ENCODE results near the gene KCNG4.
A peak's percentile ranks its signal among the peaks of the same experiment; 100 is the strongest.

The KCNG4 gene

DNA sequence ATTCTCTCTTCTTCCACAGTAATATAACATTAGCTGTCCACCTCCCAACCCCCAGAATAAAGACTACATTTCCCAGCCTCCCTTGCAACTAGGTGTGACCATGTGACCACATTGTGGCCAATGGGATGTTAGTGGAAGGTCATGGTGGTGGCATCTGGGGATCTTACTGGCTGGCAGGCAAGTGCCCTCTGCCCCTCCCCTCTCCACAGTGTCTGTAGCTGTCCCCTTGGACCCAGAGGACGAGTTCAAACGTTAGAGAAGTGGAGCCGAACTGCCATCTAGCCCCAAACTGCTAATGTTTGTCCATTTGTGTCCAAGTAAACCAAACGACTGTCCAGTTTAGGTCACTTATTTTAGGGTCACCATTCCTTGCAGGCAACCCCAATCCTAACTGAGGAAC lies 26.6 kb upstream of the KCNG4 start:
- peak in 1 of 2 donors; percentile 24 for DNase-seq (ENCODE audit: low read depth in 2 of 2)

DNA sequence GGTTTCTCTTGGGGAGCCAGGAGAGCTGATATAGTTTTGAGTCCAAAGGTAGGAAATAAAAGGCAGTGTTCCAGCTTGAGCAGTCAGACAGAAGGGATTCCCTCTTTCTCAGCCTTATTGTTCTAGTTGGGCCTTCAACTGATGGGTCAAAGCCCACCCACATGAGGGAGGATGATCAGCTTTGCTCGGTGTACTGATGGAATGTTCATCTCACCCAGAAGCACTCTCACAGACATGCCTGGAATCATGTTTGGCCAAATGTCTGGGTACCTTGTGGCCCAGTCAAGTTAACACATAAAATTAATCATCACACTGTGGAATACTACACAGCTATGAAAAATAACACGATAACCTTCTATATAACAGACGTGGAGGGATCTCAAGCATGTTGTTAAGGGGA lies 23.1 kb upstream of the KCNG4 start:
- no peak for DNase-seq (ENCODE audit: low read depth in 2 of 2)

DNA sequence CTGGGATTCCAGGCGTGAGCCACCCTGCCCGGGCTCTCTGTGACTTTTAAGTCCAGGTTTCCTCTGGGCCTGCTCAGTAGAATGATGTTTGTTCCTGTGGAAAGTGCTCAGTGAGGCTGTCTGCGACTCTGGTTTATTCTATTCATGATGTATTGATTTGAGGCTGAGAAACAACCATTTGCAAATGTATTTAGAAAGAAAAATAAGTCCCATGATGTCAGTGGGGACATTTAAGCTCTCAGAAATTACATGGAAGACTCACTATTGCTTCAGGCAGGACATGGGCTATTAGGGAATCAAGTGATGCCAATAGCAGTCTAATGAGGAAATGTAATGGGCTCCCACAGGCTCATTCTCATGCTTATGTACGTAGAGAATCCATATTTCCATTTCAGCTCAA lies 22.2 kb upstream of the KCNG4 start:
- DNase-seq (ENCODE audit: low read depth in 2 of 2) = no peak

DNA sequence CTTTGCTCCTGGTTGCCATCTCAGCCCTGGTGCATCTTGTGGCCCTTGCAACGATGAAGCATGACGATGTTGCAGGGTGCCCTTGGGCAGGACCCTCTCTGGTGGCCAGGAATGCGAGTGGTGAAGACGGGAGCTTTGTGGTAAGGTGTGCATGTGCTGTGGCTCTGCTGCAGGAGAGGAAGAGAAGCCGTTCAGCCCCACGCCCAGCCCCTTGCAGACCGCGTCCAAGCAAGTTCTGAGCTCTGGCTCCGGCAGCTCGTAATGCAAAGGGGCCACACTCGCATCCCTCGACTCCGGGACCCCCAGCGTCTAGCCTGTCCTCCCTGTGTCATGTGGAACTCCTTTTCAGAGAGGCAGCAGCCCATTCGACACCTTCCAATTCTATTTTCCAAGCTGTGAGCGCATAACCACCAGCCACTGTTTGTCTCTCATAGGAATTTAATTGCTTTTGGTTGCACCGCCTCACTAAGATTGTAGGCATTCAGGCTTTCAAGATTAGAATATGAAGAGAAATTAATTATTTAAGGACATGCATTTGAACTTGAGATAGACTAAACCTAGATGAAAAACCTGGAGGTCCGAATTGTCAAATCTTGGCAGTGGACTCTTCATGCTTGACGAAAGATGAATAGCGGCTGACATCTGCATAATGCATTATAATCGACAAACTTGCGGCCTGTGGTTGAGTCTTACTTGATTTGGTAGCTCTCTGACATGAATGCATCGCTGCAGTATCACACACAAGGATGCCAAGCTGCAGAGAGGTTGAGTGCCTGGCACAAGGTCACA lies 21.1 kb upstream of the KCNG4 start:
- no peak for DNase-seq (ENCODE audit: low read depth in 2 of 2)

DNA sequence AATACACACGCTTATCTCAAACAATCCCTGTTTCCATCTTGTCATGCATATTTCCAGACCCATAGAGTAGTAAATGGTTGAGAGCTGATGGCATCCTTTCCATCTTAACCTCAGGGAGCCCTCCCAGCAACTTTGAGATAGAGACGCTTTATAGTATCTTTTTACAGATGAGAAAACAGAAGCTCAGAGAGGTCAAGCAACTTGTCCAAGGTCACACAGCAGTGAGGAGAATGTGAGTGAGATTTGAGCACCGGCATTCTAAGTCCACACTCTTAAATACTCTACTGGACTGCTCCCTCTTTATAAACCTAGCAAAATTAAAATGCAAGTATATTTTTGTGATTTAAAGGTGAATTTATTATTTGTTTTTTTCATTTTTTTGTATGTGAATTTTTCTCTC lies 19.9 kb upstream of the KCNG4 start:
- no peak for DNase-seq (ENCODE audit: low read depth in 2 of 2)

DNA sequence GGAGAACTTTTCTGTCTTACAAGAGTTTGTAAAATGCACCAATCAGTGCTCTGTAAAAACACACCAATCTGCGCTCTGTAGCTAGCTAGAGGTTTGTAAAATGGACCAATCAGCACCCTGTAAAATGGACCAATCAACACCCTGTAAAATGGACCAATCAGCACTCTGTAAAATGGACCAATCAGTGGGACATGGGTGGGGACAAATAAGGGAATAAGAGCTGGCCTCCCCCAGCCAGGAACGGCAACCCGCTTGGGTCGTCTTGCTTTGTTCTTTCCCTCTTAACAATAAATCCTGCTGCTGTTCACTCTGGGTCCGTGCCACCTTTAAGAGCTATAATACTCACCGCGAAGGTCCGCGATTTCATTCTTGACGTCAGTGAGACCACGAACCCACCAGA lies 18.5 kb upstream of the KCNG4 start:
- DNase-seq (ENCODE audit: low read depth in 2 of 2) = no peak

DNA sequence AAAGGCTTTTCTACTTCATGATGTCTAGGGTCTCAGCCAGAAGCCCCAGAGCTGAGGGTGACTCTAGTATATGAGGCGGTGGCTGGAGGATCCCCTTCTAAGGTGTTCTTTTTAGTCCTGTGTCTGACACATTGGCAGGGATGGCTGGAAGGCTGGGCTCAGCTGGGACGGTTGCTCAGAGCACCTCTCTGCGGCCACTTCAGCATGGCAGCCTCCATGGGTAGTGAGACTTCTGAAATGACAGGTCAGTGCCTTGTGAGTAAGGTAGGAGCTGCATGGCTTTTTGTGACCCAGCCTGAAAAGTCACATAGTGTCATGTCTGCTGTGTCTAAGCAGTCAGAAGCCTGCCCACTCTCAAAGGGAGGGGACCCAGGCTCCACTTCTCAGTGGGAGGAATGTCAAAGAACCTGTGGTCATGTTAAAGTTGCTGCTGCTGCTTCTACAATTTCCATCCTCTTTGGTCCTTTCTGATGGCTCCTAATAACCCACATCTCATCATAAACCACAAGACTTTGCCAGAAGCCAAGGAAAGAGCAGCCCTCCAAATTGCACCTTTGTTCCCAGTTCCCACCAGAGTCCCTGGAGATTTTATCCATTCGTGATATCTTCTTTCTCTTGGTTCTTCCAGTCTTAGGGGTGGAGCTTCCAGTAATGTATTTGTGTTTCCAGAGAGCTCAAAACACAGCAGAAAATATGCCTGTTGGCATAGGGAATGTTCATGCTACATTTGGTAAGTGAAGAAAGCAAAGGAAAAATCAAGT lies 15.4 kb upstream of the KCNG4 start:
- DNase-seq (ENCODE audit: low read depth in 2 of 2) = no peak

DNA sequence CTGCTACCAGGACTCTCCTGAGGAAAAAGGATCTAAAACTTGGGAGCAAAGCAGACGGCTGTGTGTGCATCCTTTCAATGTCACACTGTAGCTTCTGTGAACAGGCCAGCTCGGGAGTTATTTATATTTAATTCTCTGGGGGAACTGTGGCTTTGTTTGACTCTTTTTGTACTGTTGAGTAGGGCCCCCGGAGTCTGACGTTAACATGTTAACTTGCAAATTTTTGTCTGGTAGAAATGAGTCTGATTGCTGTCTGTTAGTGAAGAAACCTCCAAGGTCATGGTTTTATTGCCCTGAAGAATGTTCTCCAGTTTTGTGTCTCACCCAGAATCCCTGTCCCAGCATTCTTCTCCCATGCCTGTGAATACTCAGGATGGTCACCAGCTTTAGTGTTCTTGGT lies 14.2 kb upstream of the KCNG4 start:
- DNase-seq (ENCODE audit: low read depth in 2 of 2) = no peak

DNA sequence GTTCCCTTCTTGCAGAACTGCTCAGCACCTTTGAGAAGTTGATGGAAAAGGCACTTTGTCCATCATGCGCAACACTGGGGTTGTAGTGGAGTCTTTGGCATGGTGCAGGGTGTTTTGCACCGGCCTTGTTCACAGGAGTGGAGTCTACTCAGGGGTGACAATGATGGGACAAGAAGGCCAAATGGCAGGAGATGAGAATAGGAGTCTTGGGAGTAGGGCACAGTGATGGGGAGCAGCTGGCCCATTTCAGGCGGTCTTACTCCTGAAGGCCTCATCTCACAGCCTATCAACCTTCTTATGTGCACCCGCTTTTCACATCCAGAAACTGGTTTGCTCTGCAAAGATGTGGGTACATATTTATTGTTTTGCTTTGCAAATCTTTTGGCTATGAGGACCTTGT lies 13.4 kb upstream of the KCNG4 start:
- DNase-seq (ENCODE audit: low read depth in 2 of 2) = no peak

DNA sequence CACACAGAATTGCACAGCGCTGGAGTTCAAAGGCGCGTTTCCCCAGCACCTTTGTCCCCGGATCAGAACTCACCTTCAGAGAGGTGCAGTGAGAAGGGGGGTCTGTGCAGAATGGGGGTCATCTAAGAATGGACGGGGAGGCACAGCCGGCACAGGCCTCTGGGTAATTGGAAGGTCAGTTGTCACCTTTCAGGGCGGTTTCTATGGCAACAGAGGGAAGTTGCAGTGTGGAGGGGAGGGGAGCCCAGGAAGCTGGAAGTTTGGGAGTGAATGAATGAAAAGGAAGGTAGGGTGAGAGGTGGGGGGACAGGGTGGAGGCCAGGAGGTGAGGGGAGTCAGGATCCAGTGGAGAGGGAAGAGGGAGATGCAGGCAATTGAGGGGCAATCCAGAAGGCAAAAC lies 12.4 kb upstream of the KCNG4 start:
- no peak for DNase-seq (ENCODE audit: low read depth in 2 of 2)

DNA sequence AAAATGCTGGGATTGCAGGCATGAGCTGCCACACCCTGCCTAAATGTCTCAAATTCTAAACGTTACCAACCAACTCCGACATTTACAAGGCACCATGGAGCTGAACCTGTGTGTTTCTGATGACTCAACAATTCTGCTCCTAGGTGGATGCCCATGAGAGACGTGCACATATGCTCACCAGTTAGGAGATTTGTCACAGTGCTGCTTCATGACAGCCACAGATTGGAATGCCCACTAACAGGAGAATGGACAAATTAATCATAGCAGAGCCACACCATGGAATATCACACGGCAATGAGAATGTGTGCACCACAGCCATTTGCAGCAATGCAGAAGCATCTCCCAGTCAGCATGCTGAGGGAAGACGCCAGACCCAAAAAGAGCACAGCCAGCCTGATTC lies 8.0 kb upstream of the KCNG4 start:
- DNase-seq (ENCODE audit: low read depth in 2 of 2) = no peak

DNA sequence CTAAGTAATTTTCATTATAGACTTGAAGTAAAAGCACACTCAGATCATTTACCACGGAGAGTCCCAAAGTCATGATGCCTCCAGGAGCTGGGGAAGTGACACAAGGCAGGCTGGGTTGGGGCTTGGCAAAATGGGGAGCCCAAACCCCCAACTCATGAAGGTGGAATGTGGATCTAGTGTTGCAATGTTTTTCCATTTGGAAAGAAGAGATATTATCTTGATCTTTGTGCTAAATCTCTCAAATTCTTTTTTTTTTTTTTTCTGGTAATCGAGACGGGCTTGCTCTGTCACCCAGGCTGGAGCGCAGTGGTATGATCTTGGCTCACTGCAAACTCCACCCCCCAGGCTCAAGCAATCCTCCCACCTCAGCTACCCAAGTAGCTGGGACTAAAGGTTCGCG lies 7.5 kb upstream of the KCNG4 start:
- no peak for DNase-seq (ENCODE audit: low read depth in 2 of 2)

DNA sequence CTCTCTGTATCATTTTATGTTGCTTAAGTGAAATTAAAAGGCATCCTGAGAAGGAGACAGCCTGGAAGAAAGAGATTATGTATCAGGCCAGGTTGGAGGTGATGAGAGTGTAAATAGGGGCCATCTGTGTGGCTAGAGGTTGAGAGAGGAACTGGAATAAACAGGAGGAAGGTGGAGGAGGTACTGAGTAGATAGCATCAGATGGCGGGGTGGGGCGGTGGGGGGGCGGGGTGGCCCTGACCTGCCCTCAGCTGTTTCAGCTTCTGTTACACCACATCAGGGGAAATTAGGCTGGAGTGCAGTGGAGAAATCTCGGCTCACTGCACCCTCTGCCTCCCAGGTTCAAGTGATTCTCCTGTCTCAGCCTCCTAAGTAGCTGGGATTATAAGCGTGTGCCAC lies 6.9 kb upstream of the KCNG4 start:
- no peak for DNase-seq (ENCODE audit: low read depth in 2 of 2)

DNA sequence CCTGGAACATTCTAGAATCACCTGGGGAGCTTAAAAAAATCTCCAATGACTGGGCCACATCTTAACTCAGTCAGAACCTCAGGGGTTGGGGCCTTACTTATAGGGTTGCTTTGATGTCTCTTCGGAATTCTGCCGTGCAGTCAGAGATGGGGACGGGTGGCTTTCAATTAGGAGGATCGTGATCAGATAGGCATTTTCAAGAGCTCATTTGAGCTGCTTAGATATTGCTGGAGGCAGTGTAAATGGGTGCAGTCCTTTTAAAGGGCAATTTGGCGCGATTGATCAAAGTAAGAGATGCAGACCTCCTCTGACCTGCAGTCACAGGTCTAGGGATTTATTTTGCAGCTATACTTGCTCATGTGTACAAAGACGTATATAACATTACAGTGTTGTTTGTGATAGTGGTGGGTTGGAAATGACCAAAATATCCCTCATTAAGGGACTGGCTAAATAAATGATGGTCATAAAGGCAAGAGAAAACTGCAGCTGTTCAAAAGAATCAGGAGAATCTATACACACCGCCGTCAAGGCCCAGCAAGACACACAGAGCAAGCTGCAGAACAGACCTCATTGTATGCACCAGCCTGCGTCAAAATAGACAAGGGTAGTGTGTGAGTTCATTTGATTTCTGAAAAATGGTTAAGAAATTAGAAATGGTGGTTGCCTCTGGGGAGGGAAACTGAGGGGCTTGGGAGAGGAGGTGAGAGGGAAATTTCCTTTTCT lies 6.3 kb upstream of the KCNG4 start:
- DNase-seq (ENCODE audit: low read depth in 2 of 2) = no peak

DNA sequence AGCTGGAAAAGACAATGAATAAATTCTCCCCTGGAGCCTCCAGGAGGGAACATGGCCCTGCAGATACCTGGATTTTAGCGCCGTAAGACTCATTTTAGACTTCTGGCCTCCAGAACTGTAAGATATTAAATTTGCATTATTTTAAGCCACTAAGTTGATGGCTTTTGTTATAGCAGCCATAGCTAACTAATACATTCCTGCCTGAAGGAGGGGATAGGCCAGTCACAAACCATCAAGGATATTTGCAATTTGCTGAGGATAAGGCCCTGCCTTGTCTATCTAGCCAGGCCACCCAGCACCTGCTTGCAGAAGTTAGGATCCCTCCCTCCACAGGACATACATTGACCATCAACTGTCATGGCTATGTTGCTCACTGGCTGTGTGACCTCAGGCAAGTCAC lies 4.9 kb upstream of the KCNG4 start:
- no peak for DNase-seq (ENCODE audit: low read depth in 2 of 2)

DNA sequence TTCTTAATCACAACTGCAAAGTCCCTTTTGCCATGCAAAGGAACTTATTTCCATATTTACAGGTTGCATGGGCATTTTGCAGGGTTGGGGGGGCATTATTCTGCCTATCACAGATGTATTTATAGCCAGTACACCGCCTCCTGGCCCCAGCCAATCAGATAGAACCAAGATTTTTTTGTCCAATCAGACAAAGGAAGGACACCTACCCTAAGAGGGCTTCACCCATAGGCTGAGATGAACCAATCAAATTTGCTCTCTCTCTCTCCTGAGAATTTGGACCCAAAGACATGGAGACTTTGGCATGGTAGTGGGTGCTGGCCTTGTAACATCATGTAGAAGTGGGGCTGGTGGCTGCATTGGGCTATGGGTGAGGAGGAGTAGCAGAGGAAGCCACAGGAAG lies 3.9 kb upstream of the KCNG4 start:
- no peak for DNase-seq (ENCODE audit: low read depth in 2 of 2)

DNA sequence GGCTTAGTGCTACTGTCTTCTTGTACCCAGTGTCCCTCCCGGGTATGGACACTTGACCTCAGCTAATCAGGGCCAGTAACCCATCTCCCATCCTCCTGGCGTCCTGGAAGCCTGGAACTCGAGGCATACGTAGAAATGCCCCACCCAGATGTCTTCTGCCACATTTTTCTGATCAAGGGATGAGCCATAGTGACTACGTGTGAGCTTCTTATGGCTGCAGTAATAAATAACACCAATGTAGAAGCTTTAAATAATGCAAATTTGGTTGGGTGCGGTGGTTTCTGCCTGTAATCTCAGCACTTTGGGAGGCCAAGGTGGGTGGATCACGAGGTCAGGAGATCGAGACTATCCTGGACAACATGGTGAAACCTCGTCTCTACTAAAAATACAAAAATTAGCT lies 3.0 kb upstream of the KCNG4 start:
- no peak for DNase-seq (ENCODE audit: low read depth in 2 of 2)

DNA sequence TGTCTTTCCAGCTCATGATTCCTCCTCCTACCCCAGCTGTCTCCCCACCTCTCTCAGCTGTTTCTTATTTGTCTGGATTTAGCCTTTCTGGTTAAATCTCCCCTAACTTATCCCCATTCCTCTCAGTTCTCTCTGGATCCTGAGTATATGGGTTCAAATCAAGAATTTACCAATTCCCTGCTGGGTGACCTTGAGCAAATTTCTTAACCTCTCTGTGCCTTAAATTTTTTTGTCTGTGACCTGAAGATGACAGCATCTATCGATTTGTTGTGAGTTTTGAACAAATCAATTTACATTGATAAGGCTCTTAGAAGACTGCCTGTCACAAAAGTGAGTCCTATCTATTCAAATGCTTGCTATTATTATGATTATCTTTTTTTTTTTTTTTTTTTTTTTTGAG lies 2.0 kb upstream of the KCNG4 start:
- DNase-seq (ENCODE audit: low read depth in 2 of 2) = no peak

DNA sequence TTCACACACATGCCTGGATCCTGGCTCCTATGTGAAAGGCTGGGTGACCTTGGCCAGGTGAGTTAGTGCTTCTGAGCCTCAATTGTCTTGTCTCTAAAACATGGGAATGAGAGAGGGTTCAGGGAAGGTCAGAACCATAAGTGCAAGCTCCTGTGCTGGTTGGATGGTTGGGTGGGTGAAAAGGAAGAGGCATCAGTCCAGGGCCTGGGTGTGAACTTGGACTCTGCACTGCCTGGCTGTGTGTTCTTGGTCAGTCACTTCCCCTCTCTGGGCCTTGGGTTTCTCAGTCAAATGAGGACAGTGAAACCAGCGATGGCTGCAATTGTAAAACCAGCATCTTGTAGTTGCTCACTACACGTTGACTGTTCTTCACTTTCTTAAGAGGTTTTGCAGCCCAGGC lies 643 bp upstream of the KCNG4 start:
- no peak for DNase-seq (ENCODE audit: low read depth in 2 of 2)

DNA sequence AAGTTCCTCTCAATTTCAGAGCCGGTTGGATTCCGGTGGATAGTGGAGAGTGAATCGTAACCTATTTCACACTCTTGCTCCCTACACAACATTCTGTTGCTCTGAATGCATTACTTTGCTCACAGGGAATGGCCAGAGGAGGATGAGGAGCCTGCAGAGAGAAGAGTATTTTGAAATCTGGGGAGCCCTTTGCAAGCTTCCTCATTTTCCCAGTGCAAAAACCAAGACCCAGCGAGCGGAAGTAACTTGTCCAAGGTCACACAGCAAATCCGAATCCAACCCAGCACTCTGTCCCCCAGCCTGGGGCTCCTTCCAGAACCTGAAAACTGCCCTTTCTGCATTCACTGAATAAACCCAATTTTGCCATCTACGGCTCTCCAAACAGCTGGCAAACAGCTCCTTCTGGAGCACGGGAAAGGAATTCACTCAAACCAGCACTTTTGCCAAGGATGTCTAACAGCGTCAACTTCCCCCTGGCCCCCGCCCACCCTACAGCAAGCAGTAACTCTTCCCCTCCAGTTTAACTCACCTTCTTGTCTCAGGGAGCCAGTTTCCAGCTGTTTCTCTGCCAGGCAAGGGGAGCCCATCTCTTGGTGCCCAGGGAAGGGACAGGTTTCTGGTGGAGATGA lies 557 bp downstream of the KCNG4 start:
- DNase-seq (ENCODE audit: low read depth in 2 of 2) = no peak

DNA sequence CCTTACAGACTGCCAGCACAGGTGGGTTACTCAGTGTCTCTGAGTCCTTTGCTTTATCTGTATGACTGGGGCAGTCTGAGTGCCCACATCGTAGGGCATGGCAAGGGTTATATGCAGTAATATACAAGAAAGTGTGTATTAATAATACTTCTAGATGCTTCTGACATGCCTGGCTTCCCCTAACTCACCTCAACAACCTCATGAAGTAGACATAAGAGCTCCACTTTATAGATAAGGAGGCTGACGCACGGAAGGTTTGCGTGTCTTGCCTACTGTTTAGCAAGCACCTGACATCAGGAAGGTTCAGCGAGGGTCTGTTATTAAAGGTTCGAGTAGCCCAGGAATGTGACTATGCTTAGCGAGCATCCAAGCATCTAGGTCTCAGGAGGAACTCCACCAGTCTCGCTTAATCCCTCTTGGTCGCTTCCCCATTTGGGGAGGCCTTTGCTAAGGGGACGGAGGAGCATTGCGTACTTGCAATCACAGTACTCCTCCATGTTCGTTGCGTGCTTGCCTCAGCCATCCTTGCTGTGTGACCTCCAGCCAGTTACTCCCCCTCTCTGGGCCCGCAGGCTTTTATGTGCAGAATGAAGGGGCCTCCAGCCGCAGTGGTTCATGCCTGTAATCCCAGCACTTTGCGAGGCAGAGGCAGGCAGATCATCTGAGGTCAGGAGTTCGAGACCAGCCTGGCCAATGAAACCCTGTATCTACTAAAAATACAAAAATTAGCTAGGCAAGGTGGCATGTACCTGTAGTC lies 1.6 kb downstream of the KCNG4 start:
- no peak for DNase-seq (ENCODE audit: low read depth in 2 of 2)

DNA sequence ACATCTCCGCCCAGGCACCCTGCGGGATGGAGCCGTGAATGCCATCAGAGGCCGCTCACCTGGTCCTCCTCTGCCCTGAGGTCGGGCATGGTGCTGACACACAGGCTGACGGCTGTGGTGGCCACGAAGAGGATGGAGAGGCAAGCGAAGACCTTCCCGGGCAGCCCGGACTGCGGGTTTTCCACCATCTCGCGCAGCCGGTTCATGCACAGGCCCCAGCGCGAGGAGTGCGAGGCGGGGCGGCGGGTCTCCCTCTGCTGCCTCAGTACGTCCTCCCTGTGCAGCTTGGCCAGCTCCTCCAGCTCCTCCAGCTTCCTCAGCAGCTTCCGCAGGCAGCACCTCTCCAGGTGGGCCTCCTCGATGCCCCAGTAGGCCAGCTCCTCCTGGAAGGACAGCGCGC lies 3.1 kb downstream of the KCNG4 start:
- no peak for DNase-seq (ENCODE audit: low read depth in 2 of 2)

All from stimulated activated CD4-positive, alpha-beta T cell treated with anti-CD3 and anti-CD28 coated beads, Interleukin-15, amount 100 ng/mL, for 48 hours (primary cell).